SH-SY5Y (cell line): ENCODE results near the gene LRRC15.

ENCODE experiments used
- GATA2 ChIP-seq: IDR thresholded peaks from 2 replicates; pipeline ENCODE4 v1.6.1; 2011; ENCODE audit warnings: mild to moderate bottlenecking, low read depth, low read length
- GATA3 ChIP-seq: IDR thresholded peaks from 2 replicates; pipeline ENCODE4 v1.6.1; 2011; ENCODE audit warnings: low read depth, mild to moderate bottlenecking, low read length, moderate library complexity

GRCh38 chr3:194382196-194382891, 12.8 kb upstream of the LRRC15 start:
- TF ChIP-seq GATA2 (no peak), GATA3 (no peak)
